GM21526 (cell line): Measurements from ENCODE around the gene DCAF11.

Experiments used
- ATAC-seq: cut with Tn5 transposase; IDR thresholded peaks from one replicate; pipeline ENCODE4 v1.9.1; 2021; ENCODE audit warnings: moderate library complexity; ENCODE audit not compliant: unreplicated experiment, low FRiP score

Gene DCAF11

GRCh38 chr14:24078146-24078545 is 36.4 kb upstream of the DCAF11 start:
- ATAC-seq, result no peak

GRCh38 chr14:24079491-24080141 is 35.0 kb upstream of the DCAF11 start:
- no peak for ATAC-seq

DNA sequence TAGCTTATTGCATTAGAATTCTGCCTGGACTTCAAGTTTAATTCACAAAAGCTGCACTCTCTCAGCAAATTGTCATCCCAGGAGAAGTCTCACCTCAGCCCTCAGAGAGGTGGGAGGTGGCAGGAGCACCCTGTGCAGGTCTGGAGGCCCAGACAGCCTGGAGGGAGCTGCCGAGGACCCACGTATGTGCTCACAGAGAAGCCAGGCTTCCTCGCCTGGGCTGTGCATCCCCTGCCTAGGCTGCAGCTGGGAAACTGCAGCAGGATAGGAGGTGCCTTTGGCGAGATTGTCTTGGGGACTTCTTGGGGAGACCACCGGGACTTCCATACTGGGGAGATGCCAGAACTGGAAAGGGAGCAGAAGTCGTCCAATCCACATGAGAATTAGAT is 34.4 kb upstream of the DCAF11 start:
- ATAC-seq, result no peak

- ATAC-seq, result peak; percentile 86
Observed at GRCh38 chr14:24080888-24081738, 33.5 kb upstream of the DCAF11 start.

GRCh38 chr14:24081739-24082211 is 32.8 kb upstream of the DCAF11 start:
- ATAC-seq, result no peak

- ATAC-seq, result no peak
Observed at GRCh38 chr14:24082411-24083080, 32.0 kb upstream of the DCAF11 start.

DNA sequence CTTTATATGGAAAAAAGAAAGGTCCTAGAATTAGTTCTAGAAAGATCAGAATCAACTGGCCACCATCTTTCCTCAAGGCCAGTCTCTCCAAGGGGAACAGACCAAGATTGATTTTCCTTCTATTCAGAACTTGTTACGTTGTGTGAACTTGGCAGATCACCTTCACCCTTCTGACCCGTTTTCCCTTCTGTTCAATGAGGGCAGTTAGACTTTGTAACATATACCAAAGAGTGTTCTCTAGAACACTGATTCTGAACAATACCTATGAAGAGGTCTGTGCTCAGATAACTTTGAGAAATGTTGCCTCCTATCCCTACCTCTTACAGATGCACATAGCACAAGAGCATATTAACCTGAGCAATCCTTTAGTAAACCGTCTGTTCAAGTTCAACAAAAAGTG is 31.1 kb upstream of the DCAF11 start:
- ATAC-seq, result no peak

DNA sequence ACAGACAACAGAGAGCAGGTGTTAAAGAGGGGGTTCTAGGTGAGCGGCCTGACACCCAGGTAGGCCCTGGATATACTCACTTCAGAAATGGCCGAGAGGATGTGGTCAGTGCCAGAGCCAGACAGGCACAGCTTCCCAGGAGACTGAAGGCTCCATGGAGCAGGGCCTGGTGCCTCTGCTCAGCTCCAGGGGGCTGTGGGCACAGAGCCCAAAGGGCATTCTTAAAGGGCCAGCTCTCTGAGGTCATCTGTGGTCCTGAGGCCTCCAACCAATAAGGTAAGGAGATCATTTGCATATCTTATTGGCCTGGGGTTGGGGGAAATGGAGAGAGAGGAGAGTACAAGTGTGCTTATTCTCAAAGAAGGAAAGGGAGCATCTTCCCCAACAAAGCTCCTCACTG is 30.1 kb upstream of the DCAF11 start:
- no peak for ATAC-seq

DNA sequence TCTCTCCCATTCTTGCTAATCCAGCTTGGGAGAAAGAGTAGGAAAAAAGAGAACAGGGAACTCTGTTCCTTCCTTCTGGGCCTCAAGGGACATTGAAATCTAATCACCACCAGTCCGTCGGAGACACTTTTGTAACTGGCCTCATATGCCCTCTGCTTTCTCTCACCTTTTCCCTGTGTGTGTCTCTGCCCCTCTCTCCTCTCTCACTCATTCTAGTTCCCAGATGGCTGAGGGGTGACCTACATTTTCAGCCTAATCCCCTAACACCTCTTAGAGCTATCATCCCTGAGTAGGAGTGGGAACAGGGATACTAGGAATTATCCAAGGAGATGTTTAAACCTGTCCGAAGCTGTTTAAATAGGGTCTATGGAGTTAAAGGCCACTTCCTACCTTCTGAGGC is 29.4 kb upstream of the DCAF11 start:
- ATAC-seq, result no peak

- ATAC-seq, result no peak
Observed at GRCh38 chr14:24086193-24086955, 28.2 kb upstream of the DCAF11 start.

GRCh38 chr14:24087004-24087403 is 27.6 kb upstream of the DCAF11 start:
- ATAC-seq, result no peak

DNA sequence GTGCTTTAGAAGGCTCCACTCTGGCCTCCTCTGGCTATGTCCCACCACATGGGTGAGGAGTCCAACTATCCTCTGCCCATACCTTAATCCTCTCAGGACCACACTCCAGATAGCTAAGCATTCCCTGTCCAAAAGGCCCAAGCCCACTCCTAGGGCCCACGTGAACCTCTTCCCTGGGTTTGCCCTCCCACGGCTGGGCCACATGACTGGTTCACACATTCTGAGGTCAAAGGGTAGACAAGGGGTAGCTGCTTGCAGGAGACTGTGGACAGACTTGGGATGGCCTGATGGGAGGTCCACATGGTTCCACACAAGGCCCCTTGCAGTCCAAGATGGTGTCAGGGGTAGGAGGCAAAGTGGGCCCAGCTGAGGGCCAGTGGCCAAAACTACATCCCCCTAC is 26.5 kb upstream of the DCAF11 start:
- no peak for ATAC-seq

DNA sequence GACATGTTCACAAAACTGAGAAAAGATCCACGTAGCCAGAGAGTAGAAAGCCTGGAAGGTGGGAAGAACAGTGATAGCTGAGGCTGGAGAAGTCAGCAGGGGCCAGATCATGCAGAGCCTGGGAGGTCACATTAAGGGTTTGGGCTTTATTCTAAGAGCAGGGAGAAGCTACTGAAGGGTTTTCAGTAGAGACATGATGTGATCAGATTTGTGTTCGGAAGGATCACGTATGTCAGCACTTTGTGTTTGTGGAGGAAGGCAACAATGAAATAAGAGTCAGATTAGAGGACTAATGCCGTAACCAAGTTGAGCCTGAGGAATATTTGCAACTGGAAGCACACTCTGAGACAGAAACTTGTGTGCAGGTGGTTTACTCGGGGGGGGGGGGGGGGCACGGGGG is 24.7 kb upstream of the DCAF11 start:
- ATAC-seq, result no peak

DNA sequence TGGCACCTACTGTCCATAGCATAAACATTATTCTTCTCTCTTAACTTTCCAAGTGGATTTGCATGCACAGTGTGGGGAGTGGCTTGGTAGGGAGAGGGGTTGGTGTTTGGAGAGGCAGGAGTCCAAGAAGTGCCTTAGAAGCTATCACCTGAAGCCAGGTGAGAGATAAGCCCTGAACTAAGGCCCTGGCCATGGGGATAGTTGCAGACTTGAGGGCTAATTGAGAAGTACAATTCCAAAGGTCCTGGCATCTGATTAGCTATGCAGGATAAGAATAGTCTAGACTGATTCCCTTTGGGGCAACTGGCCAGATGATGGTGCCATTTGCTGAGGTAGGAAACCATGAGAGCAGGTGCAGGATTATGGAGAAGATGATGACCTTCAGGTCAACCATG is 22.5 kb upstream of the DCAF11 start:
- ATAC-seq, result no peak

DNA sequence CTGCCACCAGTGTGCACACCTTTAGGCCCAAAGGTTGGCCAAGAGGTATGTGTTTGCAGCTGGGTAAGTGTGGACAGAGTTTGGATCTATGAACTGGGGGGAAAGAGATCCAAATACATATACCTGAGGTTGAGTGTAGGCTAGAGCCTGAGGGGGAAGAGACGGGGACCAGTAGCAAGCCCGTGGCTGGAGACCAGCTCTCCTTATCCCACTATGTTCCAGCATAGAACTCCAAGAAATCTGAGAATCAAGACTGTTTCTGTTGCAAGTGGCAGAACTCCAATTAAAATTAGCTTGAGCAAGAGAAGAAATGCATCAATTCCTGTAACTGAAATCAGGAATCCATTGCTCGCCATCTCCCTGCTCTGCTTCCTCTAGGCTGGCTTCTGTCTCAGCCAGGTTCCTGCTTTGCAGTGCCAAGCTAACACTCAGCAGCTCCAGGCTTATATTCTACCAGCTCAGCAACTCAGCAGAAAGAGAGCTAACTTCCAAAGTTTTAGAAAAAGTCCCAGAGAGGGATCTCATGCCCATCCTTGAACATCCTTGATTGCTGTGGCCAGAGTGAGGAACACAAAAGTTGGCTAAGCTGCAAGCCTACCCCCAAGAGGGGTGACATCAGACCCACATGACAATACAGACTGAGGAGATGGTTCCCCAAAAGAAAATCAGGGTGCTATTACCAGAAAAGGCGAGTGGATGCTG is 21.9 kb upstream of the DCAF11 start:
- ATAC-seq, result no peak

GRCh38 chr14:24093207-24093900 is 21.2 kb upstream of the DCAF11 start:
- ATAC-seq, result no peak

- ATAC-seq, result peak; percentile 44
Observed at GRCh38 chr14:24093901-24094840, 20.4 kb upstream of the DCAF11 start, which contains the start of gene PCK2. PCK2 (plus strand) TSS chr14:24094311; CDS start chr14:24094406, 95 bp downstream.

DNA sequence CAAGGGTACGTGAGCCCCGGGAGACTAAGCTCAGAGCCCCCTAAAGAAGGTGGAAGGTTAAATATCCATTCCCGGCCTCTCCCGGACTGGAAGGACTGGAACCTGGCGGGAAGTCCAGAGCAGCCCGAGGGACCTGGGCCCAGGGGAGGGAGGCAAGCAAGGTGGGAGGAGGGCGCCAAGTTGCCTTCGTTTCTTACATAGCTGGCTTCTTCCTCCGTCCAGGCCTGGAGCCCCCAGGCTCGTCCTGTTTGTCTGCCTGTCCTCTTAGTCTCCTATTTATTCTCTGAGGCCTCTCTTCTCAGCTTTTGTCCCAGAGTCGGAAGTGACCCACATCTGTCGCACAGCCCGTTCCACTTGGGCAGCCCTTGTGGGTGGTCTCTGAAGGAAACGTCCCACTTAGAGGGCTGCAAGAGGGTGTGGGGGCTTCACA is 19.7 kb upstream of the DCAF11 start:
- no peak for ATAC-seq
